ENCODE measurements around the gene ZNF714.
A peak's percentile ranks its signal among the peaks of the same experiment; 100 is the strongest.
"Not testable (repeated sequence)": the region's sequence is repeated elsewhere in the genome, so short reads cannot be mapped to it uniquely, and the experiment has no call there.

ZNF714 gene

DNA sequence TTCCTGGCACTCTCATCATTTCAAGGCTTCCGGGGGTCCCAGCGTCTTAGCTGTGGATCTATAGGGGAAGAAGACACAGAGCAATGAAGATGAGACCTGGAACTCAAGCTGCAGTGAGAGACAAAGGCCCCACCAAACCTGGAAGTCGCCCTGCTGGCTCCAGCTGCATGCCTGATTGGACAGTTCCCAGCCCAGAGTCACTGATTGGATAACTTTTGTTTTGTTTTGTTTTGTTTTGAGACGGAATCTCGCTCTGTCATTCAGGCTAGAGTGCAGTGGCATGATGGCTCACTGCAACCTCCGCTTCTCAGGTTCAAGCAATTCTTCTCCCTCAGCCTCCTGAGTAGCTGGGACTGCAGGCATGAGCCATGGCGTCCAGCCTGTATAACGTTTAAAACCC lies 53.4 kb downstream of the ZNF714 start:
- CTCF ChIA-PET, result no interaction called here
- no peak for DNase-seq (ENCODE audit: extremely low spot score)
- POLR2A ChIA-PET, result no interaction called here
- TF ChIP-seq TARDBP (IDR thresholded peaks at IDR 0.05), result no peak

GRCh38 chr19:21138130-21138529 lies 56.1 kb downstream of the ZNF714 start:
- TF ChIP-seq FOXA1 (IDR thresholded peaks at IDR 0.05), result no peak
- no peak for TF ChIP-seq FOXM1 (IDR thresholded peaks at IDR 0.05; ENCODE audit: borderline replicate concordance)
- no peak for TF ChIP-seq HDGF (IDR thresholded peaks at IDR 0.05; ENCODE audit: borderline replicate concordance)
- TF ChIP-seq ARNT (IDR thresholded peaks at IDR 0.05), result no peak
- TF ChIP-seq NFRKB (IDR thresholded peaks at IDR 0.05), result no peak
- no peak for TF ChIP-seq CTBP1 (IDR thresholded peaks at IDR 0.05; ENCODE audit: borderline replicate concordance)
- ChIA-PET CTCF (no interaction called here), POLR2A (no interaction called here)
- no peak for DNase-seq (ENCODE audit: extremely low spot score)

- POLR2A ChIA-PET, result interaction anchor here (0.9 kb wide), 1 partner anchor 9 kb away, joined by 3 read pairs; no protein-coding TSS in a partner anchor
- CTCF ChIA-PET; DNase-seq (ENCODE audit: extremely low spot score): not testable (repeated sequence)
Measured at GRCh38 chr19:21141006-21141405, 59.0 kb downstream of the ZNF714 start.

- ChIA-PET CTCF (no interaction called here), POLR2A (interaction anchor here (0.7 to 1.5 kb wide), 11 partner anchors 9 to 1366 kb away, joined by 3 to 12 read pairs (median 4); partner anchors contain the start of genes ZNF430 and ZNF714)
- TF ChIP-seq ELF4 (IDR thresholded peaks at IDR 0.05) (no peak), ZNF384 (IDR thresholded peaks at IDR 0.05) (no peak)
- TF ChIP-seq, protein P1, sequence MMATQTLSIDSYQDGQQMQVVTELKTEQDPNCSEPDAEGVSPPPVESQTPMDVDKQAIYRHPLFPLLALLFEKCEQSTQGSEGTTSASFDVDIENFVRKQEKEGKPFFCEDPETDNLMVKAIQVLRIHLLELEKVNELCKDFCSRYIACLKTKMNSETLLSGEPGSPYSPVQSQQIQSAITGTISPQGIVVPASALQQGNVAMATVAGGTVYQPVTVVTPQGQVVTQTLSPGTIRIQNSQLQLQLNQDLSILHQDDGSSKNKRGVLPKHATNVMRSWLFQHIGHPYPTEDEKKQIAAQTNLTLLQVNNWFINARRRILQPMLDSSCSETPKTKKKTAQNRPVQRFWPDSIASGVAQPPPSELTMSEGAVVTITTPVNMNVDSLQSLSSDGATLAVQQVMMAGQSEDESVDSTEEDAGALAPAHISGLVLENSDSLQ (IDR thresholded peaks at IDR 0.05), result peak; percentile 98
- peak; percentile 78 for DNase-seq (ENCODE audit: extremely low spot score)
Measured at GRCh38 chr19:21141787-21142464, 59.9 kb downstream of the ZNF714 start, which contains the start of gene ZNF431. TSS of gene ZNF431 (plus strand) at chr19:21142040. CDS start at chr19:21142184, 144 bp downstream.

DNA sequence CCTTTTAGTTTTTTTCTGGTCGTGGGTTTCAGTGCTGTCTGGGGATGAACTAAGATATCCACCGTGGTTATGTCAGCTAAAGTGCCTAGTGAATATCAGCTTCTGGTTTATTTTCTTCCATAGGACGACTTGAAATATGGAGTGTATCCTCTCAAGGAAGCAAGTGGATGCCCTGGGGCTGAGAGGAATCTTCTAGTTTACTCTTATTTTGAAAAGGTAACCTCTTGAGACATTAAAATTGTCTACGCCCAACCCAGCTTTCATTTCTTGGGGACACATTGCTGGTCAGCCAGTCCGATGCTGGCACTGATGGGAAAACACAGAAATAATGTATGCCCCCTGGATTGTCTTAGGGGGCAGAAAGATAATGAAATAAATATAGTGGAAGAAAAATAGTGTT lies 61.4 kb downstream of the ZNF714 start:
- POLR2A ChIA-PET, result no interaction called here
- CTCF ChIA-PET, result no interaction called here
- DNase-seq (ENCODE audit: extremely low spot score), result no peak
- TF ChIP-seq ZNF384 (IDR thresholded peaks at IDR 0.05), result no peak
- TF ChIP-seq FOXK2 (IDR thresholded peaks at IDR 0.05), result no peak
- TF ChIP-seq SP1 (IDR thresholded peaks at IDR 0.05), result no peak
- no peak for TF ChIP-seq L3MBTL2 (conservative IDR thresholded peaks at IDR 0.05)
- TF ChIP-seq BHLHE40 (IDR thresholded peaks at IDR 0.05; ENCODE audit: borderline replicate concordance), result no peak
- TF ChIP-seq CTBP1 (IDR thresholded peaks at IDR 0.05; ENCODE audit: borderline replicate concordance), result no peak
- TF ChIP-seq SUZ12 (IDR thresholded peaks at IDR 0.05), result no peak
- no peak for TF ChIP-seq HDGF (IDR thresholded peaks at IDR 0.05; ENCODE audit: borderline replicate concordance)
- no peak for TF ChIP-seq FOXA1 (IDR thresholded peaks at IDR 0.05)
- TF ChIP-seq FOXM1 (IDR thresholded peaks at IDR 0.05; ENCODE audit: borderline replicate concordance), result no peak
- no peak for TF ChIP-seq NFRKB (IDR thresholded peaks at IDR 0.05)
- no peak for TF ChIP-seq ARNT (IDR thresholded peaks at IDR 0.05)
- no peak for TF ChIP-seq ELF4 (IDR thresholded peaks at IDR 0.05)
- no peak for TF ChIP-seq TARDBP (IDR thresholded peaks at IDR 0.05)
- no peak for TF ChIP-seq LEF1 (IDR thresholded peaks at IDR 0.05; ENCODE audit: borderline replicate concordance)
- TF ChIP-seq, protein P1 (IDR thresholded peaks at IDR 0.05), result no peak

DNA sequence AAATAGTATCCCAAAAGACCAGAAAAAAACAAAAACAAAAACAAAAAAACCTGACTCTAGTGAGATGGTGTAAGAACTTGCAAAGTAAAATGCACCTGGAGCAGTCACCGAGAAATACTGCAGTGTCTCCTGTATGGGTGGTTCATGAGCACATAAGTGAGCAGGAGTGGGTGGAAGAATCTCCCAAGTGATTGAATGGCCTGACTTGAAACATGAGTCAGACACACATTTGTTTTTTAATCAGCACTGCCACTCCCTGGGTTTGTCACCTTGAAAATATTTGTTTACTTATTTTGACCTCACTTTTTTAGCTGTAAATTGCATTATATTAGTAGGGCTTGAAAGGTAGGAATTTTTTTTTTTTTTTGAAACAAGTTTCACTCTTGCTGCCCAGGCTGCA lies 61.9 kb downstream of the ZNF714 start:
- DNase-seq (ENCODE audit: extremely low spot score), result no peak
- TF ChIP-seq ARNT (IDR thresholded peaks at IDR 0.05) (no peak), FOXK2 (IDR thresholded peaks at IDR 0.05) (no peak), SP1 (IDR thresholded peaks at IDR 0.05) (no peak), ZNF384 (IDR thresholded peaks at IDR 0.05) (no peak), BHLHE40 (IDR thresholded peaks at IDR 0.05; ENCODE audit: borderline replicate concordance) (no peak)
- POLR2A ChIA-PET, result no interaction called here
- CTCF ChIA-PET, result no interaction called here

DNA sequence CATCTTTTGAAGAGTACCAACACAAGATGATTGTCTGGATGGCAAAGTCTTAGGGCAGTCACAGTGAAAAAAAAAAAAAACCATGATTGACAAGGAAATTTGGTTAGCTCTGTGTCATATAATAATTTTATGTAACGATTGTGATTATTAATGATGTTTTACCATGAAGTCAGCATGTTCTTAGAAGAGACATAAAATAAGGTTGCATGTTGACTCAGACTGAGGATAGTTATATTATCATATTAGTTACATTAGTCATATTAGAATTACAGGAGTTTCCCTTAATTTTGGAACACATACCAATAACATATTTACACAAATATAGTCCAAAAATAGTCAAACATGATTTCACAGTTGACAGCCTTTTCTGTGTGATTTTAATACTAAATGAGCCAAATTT lies 65.5 kb downstream of the ZNF714 start:
- no peak for DNase-seq (ENCODE audit: extremely low spot score)
- ChIA-PET CTCF (no interaction called here), POLR2A (no interaction called here)
- no peak for TF ChIP-seq BHLHE40 (IDR thresholded peaks at IDR 0.05; ENCODE audit: borderline replicate concordance)
- TF ChIP-seq, protein P1 (IDR thresholded peaks at IDR 0.05), result no peak
- no peak for TF ChIP-seq ELF4 (IDR thresholded peaks at IDR 0.05)

DNA sequence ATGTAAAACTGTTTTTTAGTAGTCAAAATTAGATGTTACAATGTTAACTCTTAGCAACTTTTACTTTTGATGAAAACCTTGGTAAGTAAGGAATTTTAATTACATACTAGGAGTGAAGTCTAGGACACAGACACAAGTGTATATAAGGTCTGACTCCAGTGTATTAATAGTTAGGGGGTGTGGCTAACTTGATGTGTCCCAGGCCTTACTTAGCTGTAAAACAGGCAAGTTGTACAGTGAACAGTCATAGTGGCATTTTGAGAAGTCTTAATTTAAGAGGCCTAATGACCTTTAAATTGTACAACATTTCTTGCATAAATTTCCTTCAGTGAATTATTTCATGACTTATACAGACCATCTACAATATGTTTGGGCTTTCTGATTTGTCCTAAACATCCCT lies 66.7 kb downstream of the ZNF714 start:
- no peak for DNase-seq (ENCODE audit: extremely low spot score)
- POLR2A ChIA-PET, result no interaction called here
- TF ChIP-seq ZNF384 (IDR thresholded peaks at IDR 0.05) (no peak), CTBP1 (IDR thresholded peaks at IDR 0.05; ENCODE audit: borderline replicate concordance) (no peak), TARDBP (IDR thresholded peaks at IDR 0.05) (no peak), FOXA1 (IDR thresholded peaks at IDR 0.05) (no peak), HDGF (IDR thresholded peaks at IDR 0.05; ENCODE audit: borderline replicate concordance) (no peak), ELF4 (IDR thresholded peaks at IDR 0.05) (no peak), SP1 (IDR thresholded peaks at IDR 0.05) (no peak), BHLHE40 (IDR thresholded peaks at IDR 0.05; ENCODE audit: borderline replicate concordance) (no peak), LEF1 (IDR thresholded peaks at IDR 0.05; ENCODE audit: borderline replicate concordance) (no peak), SUZ12 (IDR thresholded peaks at IDR 0.05) (no peak), ARNT (IDR thresholded peaks at IDR 0.05) (no peak), NFRKB (IDR thresholded peaks at IDR 0.05) (no peak), FOXM1 (IDR thresholded peaks at IDR 0.05; ENCODE audit: borderline replicate concordance) (no peak), L3MBTL2 (conservative IDR thresholded peaks at IDR 0.05) (no peak)
- CTCF ChIA-PET, result no interaction called here

All from HEK293T (cell line).